ENCODE results near the gene LRRN4CL.
A peak's percentile ranks its signal among the peaks of the same experiment; 100 is the strongest.
"Not testable (repeated sequence)": the region's sequence is repeated elsewhere in the genome, so short reads cannot be mapped to it uniquely, and the experiment has no call there.

The LRRN4CL gene

GRCh38 chr11:62709247-62710000 lies 20.1 kb upstream of the LRRN4CL start:
- no peaks in the 10 kb centered on the region for H3K9me3 ChIP-seq (ENCODE audit: control insufficient read depth, insufficient read depth, low read length)
- no peaks in the 10 kb centered on the region for H3K27me3 ChIP-seq (ENCODE audit: control insufficient read depth, insufficient read depth, low read length)
- H3K27ac ChIP-seq (ENCODE audit: low read depth, low read length), result peak overlapping the region; percentile 98
- H3K36me3 ChIP-seq (ENCODE audit: control insufficient read depth, insufficient read depth, low read length), result peaks cover 46% of the 10 kb centered on the region
- H3K4me3 ChIP-seq (ENCODE audit: low read depth, low read length), result peak overlapping the region; percentile 79
- H3K9ac ChIP-seq (ENCODE audit: low read depth, low read length), result peak overlapping the region; percentile 91
- peaks cover 19% of the 10 kb centered on the region for H3K4me1 ChIP-seq (ENCODE audit: control insufficient read depth, insufficient read depth, low read length)

- no peaks in the 10 kb centered on the region for H3K9me3 ChIP-seq (ENCODE audit: control insufficient read depth, insufficient read depth, low read length)
- no peaks in the 10 kb centered on the region for H3K27me3 ChIP-seq (ENCODE audit: control insufficient read depth, insufficient read depth, low read length)
- H3K4me3 ChIP-seq (ENCODE audit: low read depth, low read length), result peak overlapping the region; percentile 79
- peaks cover 19% of the 10 kb centered on the region for H3K4me1 ChIP-seq (ENCODE audit: control insufficient read depth, insufficient read depth, low read length)
- H3K36me3 ChIP-seq (ENCODE audit: control insufficient read depth, insufficient read depth, low read length), result peaks cover 41% of the 10 kb centered on the region
- peak overlapping the region; percentile 98 for H3K27ac ChIP-seq (ENCODE audit: low read depth, low read length)
- peak overlapping the region; percentile 68 for H3K9ac ChIP-seq (ENCODE audit: low read depth, low read length)
Observed at GRCh38 chr11:62708793-62709192, 19.5 kb upstream of the LRRN4CL start.

GRCh38 chr11:62708392-62708791 lies 19.1 kb upstream of the LRRN4CL start:
- H3K36me3 ChIP-seq (ENCODE audit: control insufficient read depth, insufficient read depth, low read length), result peaks cover 37% of the 10 kb centered on the region
- no peaks in the 10 kb centered on the region for H3K27me3 ChIP-seq (ENCODE audit: control insufficient read depth, insufficient read depth, low read length)
- peaks cover 19% of the 10 kb centered on the region for H3K4me1 ChIP-seq (ENCODE audit: control insufficient read depth, insufficient read depth, low read length)
- no peaks in the 10 kb centered on the region for H3K9me3 ChIP-seq (ENCODE audit: control insufficient read depth, insufficient read depth, low read length)
- no peak overlapping the region for H3K9ac ChIP-seq (ENCODE audit: low read depth, low read length)
- H3K4me3 ChIP-seq (ENCODE audit: low read depth, low read length), result peak overlapping the region; percentile 79
- peak overlapping the region; percentile 98 for H3K27ac ChIP-seq (ENCODE audit: low read depth, low read length)

GRCh38 chr11:62707277-62707861 lies 18.0 kb upstream of the LRRN4CL start, which contains the start of the genes BSCL2 and GNG3:
TSS of gene BSCL2 (minus strand) at chr11:62707424. CDS start at chr11:62707195, 229 bp downstream.
TSS of gene GNG3 (plus strand) at chr11:62707676. CDS start at chr11:62708296, 620 bp downstream.
- Histone ChIP-seq H3K9ac (ENCODE audit: low read depth, low read length) (peak within 1 kb of the TSS; percentile 82), H3K36me3 (ENCODE audit: control insufficient read depth, insufficient read depth, low read length) (peaks cover 29% of the 10 kb centered on the region), H3K27me3 (ENCODE audit: control insufficient read depth, insufficient read depth, low read length) (no peaks in the 10 kb centered on the region), H3K27ac (ENCODE audit: low read depth, low read length) (peak within 1 kb of the TSS; percentile 98), H3K9me3 (ENCODE audit: control insufficient read depth, insufficient read depth, low read length) (no peaks in the 10 kb centered on the region), H3K4me1 (ENCODE audit: control insufficient read depth, insufficient read depth, low read length) (peaks cover 19% of the 10 kb centered on the region), H3K4me3 (ENCODE audit: low read depth, low read length) (peak within 1 kb of the TSS; percentile 97)

- H3K27ac ChIP-seq (ENCODE audit: low read depth, low read length), result peak overlapping the region; percentile 94
- H3K4me1 ChIP-seq (ENCODE audit: control insufficient read depth, insufficient read depth, low read length), result peaks cover 19% of the 10 kb centered on the region
- H3K9ac ChIP-seq (ENCODE audit: low read depth, low read length), result peak overlapping the region; percentile 82
- peaks cover 29% of the 10 kb centered on the region for H3K36me3 ChIP-seq (ENCODE audit: control insufficient read depth, insufficient read depth, low read length)
- no peaks in the 10 kb centered on the region for H3K9me3 ChIP-seq (ENCODE audit: control insufficient read depth, insufficient read depth, low read length)
- H3K4me3 ChIP-seq (ENCODE audit: low read depth, low read length), result peak overlapping the region; percentile 97
- no peaks in the 10 kb centered on the region for H3K27me3 ChIP-seq (ENCODE audit: control insufficient read depth, insufficient read depth, low read length)
Observed at GRCh38 chr11:62706850-62707247, 17.5 kb upstream of the LRRN4CL start.

- H3K36me3 ChIP-seq (ENCODE audit: control insufficient read depth, insufficient read depth, low read length), result peaks cover 29% of the 10 kb centered on the region
Observed at GRCh38 chr11:62705880-62706849, 16.8 kb upstream of the LRRN4CL start.

GRCh38 chr11:62705413-62705812 lies 16.1 kb upstream of the LRRN4CL start:
- Histone ChIP-seq H3K4me3 (ENCODE audit: low read depth, low read length) (peak overlapping the region; percentile 97), H3K27ac (ENCODE audit: low read depth, low read length) (peak overlapping the region; percentile 86), H3K9me3 (ENCODE audit: control insufficient read depth, insufficient read depth, low read length) (no peaks in the 10 kb centered on the region), H3K27me3 (ENCODE audit: control insufficient read depth, insufficient read depth, low read length) (no peaks in the 10 kb centered on the region), H3K9ac (ENCODE audit: low read depth, low read length) (peak overlapping the region; percentile 74), H3K4me1 (ENCODE audit: control insufficient read depth, insufficient read depth, low read length) (peaks cover 19% of the 10 kb centered on the region), H3K36me3 (ENCODE audit: control insufficient read depth, insufficient read depth, low read length) (peaks cover 30% of the 10 kb centered on the region)

More at GRCh38 chr11:62705880-62706849, 16.8 kb upstream of the LRRN4CL start:
- H3K27ac ChIP-seq (ENCODE audit: low read depth, low read length), result peak overlapping the region; percentile 94
- H3K9ac ChIP-seq (ENCODE audit: low read depth, low read length), result peak overlapping the region; percentile 82
- peak overlapping the region; percentile 97 for H3K4me3 ChIP-seq (ENCODE audit: low read depth, low read length)
- peaks cover 19% of the 10 kb centered on the region for H3K4me1 ChIP-seq (ENCODE audit: control insufficient read depth, insufficient read depth, low read length)
- H3K27me3 ChIP-seq (ENCODE audit: control insufficient read depth, insufficient read depth, low read length), result no peaks in the 10 kb centered on the region
- no peaks in the 10 kb centered on the region for H3K9me3 ChIP-seq (ENCODE audit: control insufficient read depth, insufficient read depth, low read length)

- H3K4me3 ChIP-seq (ENCODE audit: low read depth, low read length); H3K27me3 ChIP-seq (ENCODE audit: control insufficient read depth, insufficient read depth, low read length); H3K27ac ChIP-seq (ENCODE audit: low read depth, low read length); H3K9me3 ChIP-seq (ENCODE audit: control insufficient read depth, insufficient read depth, low read length); H3K9ac ChIP-seq (ENCODE audit: low read depth, low read length): not testable (repeated sequence)
- Histone ChIP-seq H3K4me1 (ENCODE audit: control insufficient read depth, insufficient read depth, low read length) (peaks cover 14% of the 10 kb centered on the region), H3K36me3 (ENCODE audit: control insufficient read depth, insufficient read depth, low read length) (peaks cover 34% of the 10 kb centered on the region)
Observed at GRCh38 chr11:62703921-62704320, 14.6 kb upstream of the LRRN4CL start.

- H3K36me3 ChIP-seq (ENCODE audit: control insufficient read depth, insufficient read depth, low read length), result peaks cover 34% of the 10 kb centered on the region
Observed at GRCh38 chr11:62702246-62702645, 12.9 kb upstream of the LRRN4CL start.

GRCh38 chr11:62694455-62695167 lies 5.3 kb upstream of the LRRN4CL start:
- no peaks in the 10 kb centered on the region for H3K4me1 ChIP-seq (ENCODE audit: control insufficient read depth, insufficient read depth, low read length)
- H3K9me3 ChIP-seq (ENCODE audit: control insufficient read depth, insufficient read depth, low read length), result no peaks in the 10 kb centered on the region
- H3K36me3 ChIP-seq (ENCODE audit: control insufficient read depth, insufficient read depth, low read length), result peaks cover 45% of the 10 kb centered on the region
- no peak overlapping the region for H3K9ac ChIP-seq (ENCODE audit: low read depth, low read length)
- no peaks in the 10 kb centered on the region for H3K27me3 ChIP-seq (ENCODE audit: control insufficient read depth, insufficient read depth, low read length)
- no peak overlapping the region for H3K4me3 ChIP-seq (ENCODE audit: low read depth, low read length)
- peak overlapping the region; percentile 60 for H3K27ac ChIP-seq (ENCODE audit: low read depth, low read length)

More at GRCh38 chr11:62702246-62702645, 12.9 kb upstream of the LRRN4CL start:
- Histone ChIP-seq H3K9ac (ENCODE audit: low read depth, low read length) (no peak overlapping the region), H3K27ac (ENCODE audit: low read depth, low read length) (no peak overlapping the region), H3K4me1 (ENCODE audit: control insufficient read depth, insufficient read depth, low read length) (no peaks in the 10 kb centered on the region), H3K4me3 (ENCODE audit: low read depth, low read length) (no peak overlapping the region), H3K27me3 (ENCODE audit: control insufficient read depth, insufficient read depth, low read length) (no peaks in the 10 kb centered on the region), H3K9me3 (ENCODE audit: control insufficient read depth, insufficient read depth, low read length) (no peaks in the 10 kb centered on the region)
